GM19395 (cell line): Measurements from ENCODE around the gene FAR2.

ENCODE experiments used
- ATAC-seq: cut with Tn5 transposase; IDR thresholded peaks from one replicate; pipeline ENCODE4 v1.9.1; 2021; ENCODE audit warnings: mild to moderate bottlenecking, moderate library complexity; ENCODE audit not compliant: unreplicated experiment

The FAR2 gene

GRCh38 chr12:29200586-29200985 lies 51.5 kb downstream of the FAR2 start:
- no peak for ATAC-seq

DNA sequence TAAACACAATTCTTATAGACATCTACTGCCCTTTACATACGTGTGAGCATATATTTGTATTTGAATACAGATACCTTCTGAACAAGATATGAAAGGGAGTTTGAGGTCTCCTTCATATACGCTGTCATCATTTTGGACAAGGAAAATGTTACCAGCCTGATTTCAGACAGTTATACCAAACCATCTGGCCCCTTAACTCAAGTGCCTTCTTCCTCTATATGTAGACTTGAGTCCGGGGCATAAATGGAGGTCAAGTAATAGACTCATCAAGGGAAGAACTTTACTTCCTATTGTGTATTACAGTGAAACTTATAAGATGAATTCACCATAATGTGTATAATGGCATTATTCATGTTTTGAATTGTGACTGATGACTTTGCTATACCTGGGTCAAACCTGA lies 52.2 kb downstream of the FAR2 start:
- ATAC-seq = no peak

- ATAC-seq = no peak
These were observed 52.7 kb downstream of the FAR2 start for GRCh38 chr12:29201746-29202145.

DNA sequence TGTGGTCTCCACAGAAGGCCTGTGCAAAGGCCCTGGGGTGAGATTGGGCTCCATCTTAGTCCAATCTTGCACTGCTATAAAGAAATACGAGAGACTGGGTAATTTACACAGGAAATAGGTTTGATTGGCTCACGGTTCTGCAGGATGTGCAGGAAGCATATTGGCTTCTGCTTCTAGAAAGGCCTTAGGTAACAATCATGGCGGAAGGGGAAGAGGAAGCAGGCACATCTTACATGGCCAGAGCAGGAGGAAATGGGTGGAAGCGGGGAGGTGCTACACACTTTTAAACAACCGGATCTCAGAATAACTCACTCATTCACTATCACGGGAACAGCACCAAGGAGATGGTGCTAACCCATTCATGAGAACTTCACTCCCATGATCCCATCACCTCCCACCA lies 55.4 kb downstream of the FAR2 start:
- no peak for ATAC-seq

DNA sequence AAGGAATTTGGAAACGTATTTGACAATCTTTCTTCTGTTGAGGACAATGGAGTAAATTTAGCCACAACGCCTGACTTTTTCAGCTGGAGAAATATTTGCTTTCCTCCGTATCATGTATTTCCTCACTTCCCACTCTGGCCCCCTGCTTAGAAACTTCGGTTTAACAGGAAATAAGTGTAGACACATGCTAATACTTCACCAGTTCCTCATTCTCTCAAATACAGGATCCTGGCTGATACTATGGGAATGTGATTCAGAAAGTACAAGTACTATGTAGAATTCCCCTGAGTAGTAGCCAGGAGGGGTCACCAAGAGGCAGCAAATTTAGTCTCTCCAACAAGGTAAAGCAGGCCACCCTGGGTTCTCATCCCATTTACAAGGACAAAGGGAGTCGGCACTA lies 58.0 kb downstream of the FAR2 start:
- ATAC-seq = no peak

- no peak for ATAC-seq
These were observed 59.0 kb downstream of the FAR2 start for GRCh38 chr12:29208060-29208459.

DNA sequence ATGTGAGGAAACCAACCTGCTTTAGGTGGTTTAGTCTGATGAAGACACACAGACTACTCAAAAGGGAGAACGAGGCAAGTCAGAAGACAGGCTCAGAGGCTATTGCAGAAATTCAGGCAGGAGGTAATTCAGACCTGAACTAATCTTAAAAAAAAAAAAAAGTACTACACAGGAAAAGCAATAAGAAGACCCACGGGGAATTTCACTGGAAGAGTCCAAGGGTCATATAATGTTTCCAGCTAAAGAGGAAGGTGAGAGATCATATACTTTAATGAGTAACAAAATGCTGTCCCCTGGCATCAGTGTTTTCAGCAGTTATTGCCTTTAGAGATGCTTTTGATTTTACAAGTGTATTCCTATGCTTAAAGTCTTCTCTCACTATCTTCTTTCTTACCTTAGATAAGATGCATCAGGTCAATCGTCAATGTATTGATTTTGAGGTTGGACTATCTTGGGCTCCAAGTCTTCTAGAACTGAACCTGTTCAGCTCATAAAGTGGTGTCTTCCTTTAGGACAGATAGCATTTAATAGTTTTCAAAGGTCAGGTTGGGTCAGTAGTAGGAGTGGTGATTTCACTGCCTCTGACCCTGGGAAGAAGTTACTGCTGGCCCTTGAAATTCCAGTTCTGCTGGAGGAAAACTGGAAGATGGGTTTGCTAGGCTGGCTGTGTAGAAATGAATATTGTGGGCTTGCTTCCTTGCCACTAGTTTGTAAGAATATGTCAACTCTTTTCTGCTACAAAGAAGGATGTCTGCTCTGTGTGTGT lies 60.0 kb downstream of the FAR2 start:
- no peak for ATAC-seq

DNA sequence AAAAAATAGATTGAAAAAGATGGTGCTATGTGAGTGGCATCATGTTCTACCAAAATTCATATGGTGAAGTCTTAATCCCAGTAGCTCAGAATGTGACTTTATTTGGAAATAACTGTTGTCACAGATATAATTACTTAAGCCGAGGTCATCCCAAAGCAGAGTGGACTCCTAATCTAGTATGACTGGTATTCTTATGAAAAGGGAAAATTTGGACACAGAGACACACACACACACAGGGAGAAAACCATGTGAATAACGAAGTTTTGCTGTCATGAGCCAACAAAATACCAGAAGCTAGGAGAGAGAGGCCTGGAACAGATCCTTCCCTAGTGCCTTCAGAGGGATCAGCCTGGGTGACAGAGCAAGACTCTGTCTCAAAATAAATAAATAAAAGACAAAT lies 62.6 kb downstream of the FAR2 start:
- ATAC-seq = no peak

DNA sequence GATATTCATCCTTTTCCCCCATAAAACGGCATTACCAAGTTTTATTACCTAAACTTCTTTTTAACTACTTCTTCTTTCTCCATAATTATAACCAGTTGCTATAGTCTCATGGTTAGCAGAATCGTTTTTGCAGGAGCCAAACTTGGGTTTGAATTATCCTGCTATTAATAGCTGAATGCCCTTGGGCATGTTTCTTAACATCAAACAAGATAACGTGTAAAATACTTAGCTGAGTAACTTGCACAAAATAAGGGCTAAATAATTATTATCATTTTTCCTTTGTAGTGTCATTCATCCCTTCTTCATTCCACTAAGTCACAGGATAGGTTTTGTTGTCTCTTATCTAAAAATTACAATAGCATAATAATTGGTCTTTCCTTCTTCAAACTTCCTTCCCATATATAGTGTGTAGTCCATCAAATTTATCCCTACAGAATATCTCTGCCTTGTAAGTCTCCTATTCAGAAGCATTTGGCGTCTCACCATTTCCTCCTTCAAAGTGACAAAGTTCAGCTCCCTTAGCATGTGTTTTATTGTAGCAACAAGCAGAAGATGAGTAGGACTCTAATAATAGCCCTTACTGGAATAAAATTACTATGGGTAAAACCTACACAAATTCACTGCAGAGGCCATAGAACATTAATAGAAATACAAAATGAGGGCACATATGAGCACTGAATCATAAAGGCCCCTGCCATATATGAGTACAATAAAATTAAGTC lies 63.8 kb downstream of the FAR2 start:
- no peak for ATAC-seq

GRCh38 chr12:29216266-29216665 lies 67.2 kb downstream of the FAR2 start:
- ATAC-seq = no peak

DNA sequence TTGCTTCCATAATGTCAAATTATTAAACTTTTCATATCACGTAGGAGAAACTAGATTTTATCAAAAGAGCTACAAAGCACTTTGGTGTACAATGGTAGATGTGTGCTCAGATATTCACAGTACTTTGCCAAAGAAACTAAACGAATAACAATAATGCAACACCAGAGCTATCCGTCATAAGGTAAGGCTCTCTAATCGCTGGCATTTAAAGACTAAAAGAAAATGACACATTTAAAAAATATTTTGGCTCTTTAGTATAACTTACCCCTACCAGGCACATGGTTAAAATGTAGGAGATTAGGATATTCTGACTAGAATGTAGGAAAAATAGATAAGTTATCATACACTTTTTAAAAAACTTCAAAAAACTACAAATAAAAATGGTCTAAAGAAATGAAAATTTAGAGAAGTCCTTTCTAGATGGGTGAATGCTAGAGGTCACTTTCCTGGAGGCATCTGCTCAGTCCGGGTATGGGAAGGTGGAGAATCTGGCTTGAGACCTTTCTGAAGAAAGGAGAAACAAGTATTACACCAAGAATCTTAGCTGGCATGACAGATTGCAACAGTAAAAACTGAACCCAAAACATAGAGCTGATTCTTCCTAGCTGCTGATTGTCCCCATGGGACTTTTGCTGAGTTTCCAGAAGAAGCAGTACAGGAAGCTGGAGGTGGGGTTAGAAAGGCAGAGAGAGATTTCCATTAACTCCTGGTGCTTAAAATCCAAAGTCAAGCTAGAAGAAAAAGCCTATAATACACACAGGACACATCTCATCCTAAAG lies 67.9 kb downstream of the FAR2 start:
- ATAC-seq = no peak

DNA sequence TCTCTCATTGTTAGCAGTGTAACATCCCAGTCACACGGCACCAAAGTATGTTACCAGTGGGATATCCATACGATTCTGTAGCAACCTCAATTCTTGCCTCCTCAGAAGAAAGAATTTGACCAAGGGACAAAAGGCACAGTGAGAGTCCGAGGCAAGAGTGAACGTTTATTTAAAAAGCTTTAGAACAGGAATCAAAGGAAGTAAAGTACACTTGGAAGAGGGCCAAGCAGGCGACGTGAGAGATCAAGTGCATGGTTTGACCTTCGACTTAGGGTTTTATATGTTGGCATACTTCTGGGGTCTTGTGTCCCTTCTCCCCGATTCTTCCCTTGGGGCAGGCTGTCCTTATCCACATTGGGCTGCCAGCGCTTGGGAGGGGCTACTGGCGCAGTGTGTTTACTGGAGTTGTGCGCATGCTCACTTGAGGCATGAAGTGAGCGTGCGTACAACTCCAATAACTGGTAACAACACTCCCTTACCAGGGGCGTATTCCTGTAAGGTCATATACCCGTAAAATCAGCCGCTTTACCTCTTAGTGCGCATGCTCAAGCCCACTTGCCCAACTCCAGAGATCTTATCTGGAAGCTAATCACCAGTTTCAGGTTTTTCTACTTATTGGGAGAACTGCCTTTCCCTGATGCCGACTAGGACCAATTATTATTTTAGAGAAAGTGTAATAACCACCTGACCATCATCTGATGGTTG lies 71.7 kb downstream of the FAR2 start:
- ATAC-seq = no peak

DNA sequence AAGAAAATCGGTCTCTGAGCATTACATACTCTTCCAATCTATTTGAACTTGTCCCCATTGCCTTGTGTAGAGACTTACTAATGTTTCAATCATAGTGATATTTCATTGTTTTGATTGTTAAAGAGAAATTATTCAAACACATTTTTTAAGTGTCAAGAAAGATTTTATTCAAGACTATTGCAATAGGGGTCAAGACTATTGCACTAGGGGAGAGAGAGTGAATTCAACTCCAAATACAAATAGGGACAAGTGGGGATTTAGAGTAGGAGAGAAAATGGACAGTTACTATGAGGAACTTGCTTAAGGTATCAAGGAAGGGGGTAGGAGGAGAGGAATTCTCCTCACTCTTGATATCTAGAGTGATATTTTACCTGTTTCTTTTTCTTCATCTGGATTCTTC lies 73.1 kb downstream of the FAR2 start:
- no peak for ATAC-seq

DNA sequence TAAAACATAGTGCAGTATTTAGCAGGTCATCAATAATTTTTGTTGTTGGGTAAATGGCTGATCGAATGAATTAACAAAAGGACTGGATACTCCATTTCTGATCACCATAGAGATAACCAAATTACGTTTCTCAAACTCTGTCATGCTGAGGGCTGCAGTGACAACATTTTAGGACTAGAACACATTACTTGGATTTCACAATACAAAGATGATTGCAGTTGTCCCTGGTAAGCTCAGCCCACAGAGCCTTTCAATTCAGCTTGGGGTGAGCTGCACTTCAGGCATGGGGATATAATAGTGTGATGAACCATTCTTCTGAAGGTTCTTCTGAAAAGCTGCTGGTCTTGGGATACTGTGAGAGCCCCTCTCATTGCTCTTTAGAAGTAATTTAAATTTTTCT lies 74.3 kb downstream of the FAR2 start:
- ATAC-seq = no peak

DNA sequence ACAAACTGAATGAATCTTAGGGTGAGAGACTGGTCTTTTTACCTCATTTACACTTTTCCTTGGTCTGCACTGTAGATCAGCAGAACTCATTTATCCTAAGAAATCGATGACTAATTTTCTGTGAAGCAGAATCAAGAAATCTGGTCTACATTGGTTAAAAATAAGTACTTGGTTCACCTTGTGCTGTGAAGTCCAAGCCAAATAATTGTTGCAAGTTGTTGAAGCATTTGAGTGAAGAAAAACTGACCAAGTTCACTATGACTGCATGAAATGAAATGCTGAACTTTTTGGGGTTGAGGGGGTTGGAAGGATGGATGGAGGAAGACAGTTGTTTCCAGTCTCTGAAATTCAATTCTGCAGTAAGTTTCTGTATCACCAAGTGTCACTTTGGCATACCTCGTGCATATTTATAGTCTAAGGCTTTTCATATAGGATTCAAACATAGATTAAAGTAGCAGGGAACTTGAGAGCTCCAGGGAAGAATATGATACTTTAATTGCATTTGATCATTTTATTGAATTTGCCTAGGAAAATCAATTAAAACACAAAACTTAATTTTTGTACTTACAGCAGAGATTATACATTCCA lies 75.0 kb downstream of the FAR2 start:
- ATAC-seq = no peak

- ATAC-seq = no peak
These were observed 75.5 kb downstream of the FAR2 start for GRCh38 chr12:29224572-29224971.

DNA sequence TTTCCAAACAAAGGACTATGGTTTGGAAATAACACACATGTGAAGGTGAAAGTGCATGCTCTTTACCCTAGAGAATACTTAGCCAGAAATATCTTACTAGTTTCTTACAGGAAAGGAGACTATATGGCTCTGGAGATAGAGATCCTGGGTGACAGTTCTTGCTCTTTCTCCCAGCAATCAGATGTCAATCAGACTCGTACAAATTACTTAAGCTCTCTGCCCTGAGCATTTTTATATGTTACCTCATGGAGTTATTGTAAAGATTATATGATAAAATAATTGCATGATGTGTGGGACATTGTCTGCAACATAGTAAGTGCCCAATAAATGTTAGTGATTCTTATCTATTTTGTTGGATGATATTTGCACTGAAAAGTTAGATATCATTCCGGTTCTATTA lies 76.8 kb downstream of the FAR2 start:
- ATAC-seq = no peak

DNA sequence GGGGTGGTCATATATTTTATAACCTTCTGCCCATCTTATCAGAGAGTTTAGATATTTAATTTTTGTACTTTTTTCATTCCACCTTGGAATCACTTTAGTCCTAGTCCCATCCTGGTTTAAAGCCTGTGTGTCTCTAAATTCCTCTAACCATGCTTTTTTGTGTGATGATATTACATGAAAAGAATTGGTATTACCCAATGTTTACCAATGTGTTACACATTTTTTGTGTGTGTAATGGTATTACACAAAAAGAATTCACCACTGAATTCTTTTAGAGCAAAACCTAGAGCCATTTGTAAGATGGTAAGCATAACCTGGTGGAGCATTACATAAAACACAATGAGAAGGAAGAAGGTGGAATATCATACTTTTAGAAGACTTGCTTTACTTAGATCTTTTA lies 77.5 kb downstream of the FAR2 start:
- no peak for ATAC-seq

- ATAC-seq = no peak
These were observed 79.5 kb downstream of the FAR2 start for GRCh38 chr12:29228474-29229157.

DNA sequence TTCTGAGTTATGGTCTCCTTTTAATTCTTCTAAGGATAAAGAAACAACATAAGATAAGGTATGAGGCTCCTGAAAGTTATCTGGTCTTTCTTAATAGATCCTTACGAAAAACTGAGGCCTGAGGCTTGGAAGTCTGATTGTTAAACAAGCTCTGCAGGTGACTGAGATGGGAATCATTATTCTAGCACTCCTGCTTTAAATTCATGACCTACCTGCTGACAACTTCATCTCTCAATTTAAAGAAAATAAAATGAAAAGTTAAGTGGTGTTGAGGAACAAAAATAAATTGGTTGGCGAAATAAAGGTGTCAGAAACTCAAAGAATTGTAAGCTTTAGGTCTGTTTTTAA lies 80.1 kb downstream of the FAR2 start:
- ATAC-seq = no peak
